Activated CD4-positive, alpha-beta memory T cell treated with anti-CD3 and anti-CD28 coated beads, Interleukin-2, amount 10 ng/mL, durations not matched to agents 7 days and 5 days (primary cell): ENCODE results near the gene ZNF555. TPM values are rescaled to one million over a fixed set of nuclear protein-coding genes. Genes with fewer than 3 reads are reported as not detected.
"Not testable (repeated sequence)": the region's sequence is repeated elsewhere in the genome, so short reads cannot be mapped to it uniquely, and the experiment has no call there.

ENCODE experiments used
- CTCF ChIA-PET: fragments of 350-600 bp; sonication (Branson Sonifier 250); formaldehyde crosslinking; loops from one replicate; lab custom pipeline; 2021; ENCODE audit warnings: antibody characterized with exemption, inconsistent platforms; lab: Charles Lee
- POLR2A ChIA-PET: fragments of 350-600 bp; sonication (Branson Sonifier 250); formaldehyde crosslinking; loops from one replicate; lab custom pipeline; 2021; ENCODE audit warnings: antibody characterized with exemption; lab: Charles Lee
- DNase-seq: peaks from one replicate; pipeline ENCODE4 v3.0.0-alpha.2; 2020
- H3K27ac Mint-ChIP-seq: one replicate; pipeline ENCODE4 v1.8.0; 2021; ENCODE audit warnings: mild to moderate bottlenecking, mixed read lengths
- H3K27me3 Mint-ChIP-seq: one replicate; pipeline ENCODE4 v1.8.0; 2021; ENCODE audit warnings: mixed read lengths
- H3K36me3 Mint-ChIP-seq: one replicate; pipeline ENCODE4 v1.8.0; 2021; ENCODE audit warnings: low read depth, mixed read lengths
- H3K4me1 Mint-ChIP-seq: one replicate; pipeline ENCODE4 v1.8.0; 2021; ENCODE audit warnings: mixed read lengths
- H3K4me3 Mint-ChIP-seq: one replicate; pipeline ENCODE4 v1.8.0; 2021; ENCODE audit warnings: mild to moderate bottlenecking, mixed read lengths
- H3K9me3 Mint-ChIP-seq: one replicate; pipeline ENCODE4 v1.8.0; 2021; ENCODE audit warnings: mixed read lengths
- total RNA-seq, 2 experiments: library from RNA; stranded (reverse); gene quantifications; one replicate each; pipeline ENCODE4 v1.2.3, GENCODE V29; 2021

Gene ZNF555
- total RNA-seq, 2 experiments from 2014 or later, result 2.7 to 2.9 TPM

DNA sequence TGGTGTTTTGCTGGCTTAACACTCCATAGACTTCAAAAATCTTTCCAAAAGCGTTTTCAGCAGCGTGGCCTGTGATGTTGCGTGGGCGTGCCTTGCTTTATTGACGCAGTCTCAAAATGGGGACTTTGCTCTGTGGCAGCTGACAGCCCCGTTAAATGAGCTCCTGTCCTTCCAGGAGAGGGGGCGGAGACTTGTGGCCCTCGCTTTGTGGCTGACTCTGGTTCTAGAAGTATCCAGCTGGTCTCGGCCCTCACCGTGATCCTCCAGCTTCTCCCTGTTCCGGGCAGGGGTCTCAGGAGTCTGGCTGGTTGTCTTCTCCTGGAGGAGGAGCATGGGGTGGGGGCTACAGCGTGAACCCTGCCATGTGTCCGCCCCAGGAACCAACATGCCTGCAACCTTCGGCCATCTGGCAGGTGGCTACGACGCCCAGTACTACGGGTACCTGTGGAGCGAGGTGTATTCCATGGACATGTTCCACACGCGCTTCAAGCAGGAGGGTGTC is 30.0 kb upstream of the ZNF555 start:
- Mint-ChIP-seq H3K27ac (no peak overlapping the region), H3K27me3 (no peaks in the 10 kb centered on the region), H3K9me3 (no peaks in the 10 kb centered on the region), H3K4me3 (no peak overlapping the region), H3K36me3 (peaks cover 19% of the 10 kb centered on the region), H3K4me1 (no peaks in the 10 kb centered on the region)
- ChIA-PET POLR2A (no interaction called here), CTCF (no interaction called here)
- DNase-seq, result no peak

DNA sequence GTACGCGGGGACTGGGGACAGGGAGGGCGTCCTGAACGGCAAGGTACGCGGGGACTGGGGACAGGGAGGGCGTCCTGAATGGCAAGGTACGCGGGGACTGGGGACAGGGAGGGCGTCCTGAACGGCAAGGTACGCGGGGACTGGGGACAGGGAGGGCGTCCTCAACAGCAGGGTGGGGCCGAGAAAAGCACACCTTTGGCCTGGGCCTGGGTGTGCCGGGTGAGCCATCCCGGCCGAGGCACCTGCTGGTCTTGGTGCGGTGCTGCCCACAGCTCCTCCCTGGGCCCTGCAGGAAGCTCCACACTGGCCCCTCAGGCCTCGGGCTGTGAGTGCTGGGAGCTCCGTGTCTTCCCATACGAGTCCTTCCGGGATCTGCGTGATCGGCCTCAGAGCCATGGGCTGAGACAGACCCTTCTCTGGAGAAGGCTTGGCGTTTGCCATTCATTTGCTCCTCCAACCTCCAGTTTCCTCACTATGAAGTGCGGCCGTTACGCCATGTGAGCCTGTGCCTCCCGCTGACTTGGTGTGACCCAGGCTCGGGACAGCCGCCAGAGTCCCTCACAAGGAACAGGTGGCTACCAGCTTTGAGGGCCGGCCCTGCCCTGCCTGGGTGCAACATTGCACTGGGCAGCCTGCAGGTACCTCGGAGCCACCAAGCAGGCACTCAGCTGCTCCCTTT is 29.4 kb upstream of the ZNF555 start:
- ChIA-PET POLR2A (no interaction called here), CTCF (no interaction called here)
- H3K27ac Mint-ChIP-seq, result no peak overlapping the region
- no peaks in the 10 kb centered on the region for H3K27me3 Mint-ChIP-seq
- no peaks in the 10 kb centered on the region for H3K4me1 Mint-ChIP-seq
- no peak for DNase-seq
- no peaks in the 10 kb centered on the region for H3K9me3 Mint-ChIP-seq
- H3K4me3 Mint-ChIP-seq, result no peak overlapping the region
- peaks cover 15% of the 10 kb centered on the region for H3K36me3 Mint-ChIP-seq

DNA sequence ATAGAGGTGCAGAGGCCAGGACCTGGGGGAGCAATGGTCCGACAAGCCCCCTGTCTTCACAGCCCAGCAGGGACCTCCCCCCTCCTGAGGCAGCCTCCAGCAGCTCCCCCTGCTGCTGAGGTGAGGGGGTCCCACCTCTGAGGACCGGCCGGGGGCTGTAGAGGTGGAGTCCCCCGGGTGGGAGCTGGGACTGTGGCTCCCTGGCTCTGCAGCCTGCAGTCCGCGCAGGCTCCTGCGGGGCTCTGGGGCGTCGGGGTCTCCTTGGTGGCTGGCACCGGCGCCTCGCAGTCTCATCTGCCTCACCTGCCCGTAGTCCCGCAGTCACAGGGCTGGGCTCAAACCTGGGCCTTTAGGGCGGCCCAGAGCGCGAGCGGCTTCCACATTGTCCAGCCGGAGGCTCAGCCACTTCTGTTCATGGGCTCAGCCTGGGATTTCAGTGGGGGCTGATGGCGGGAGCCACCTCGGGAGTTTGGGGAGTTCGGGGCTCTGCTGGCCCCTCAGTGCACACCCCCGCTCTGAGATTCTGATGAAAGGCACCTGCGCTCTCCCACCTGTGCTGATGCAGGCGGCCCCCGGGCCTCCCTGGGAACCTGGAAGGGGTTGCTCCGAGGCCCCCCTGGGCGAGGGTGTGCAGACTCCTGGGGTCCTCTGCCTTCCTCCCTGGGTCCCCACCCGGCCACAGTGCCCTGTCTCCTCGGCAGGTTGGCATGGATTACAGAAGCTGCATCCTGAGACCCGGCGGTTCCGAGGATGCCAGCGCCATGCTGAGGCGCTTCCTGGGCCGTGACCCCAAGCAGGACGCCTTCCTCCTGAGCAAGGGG is 28.7 kb upstream of the ZNF555 start:
- no peaks in the 10 kb centered on the region for H3K9me3 Mint-ChIP-seq
- no peaks in the 10 kb centered on the region for H3K27me3 Mint-ChIP-seq
- H3K36me3 Mint-ChIP-seq, result peaks cover 15% of the 10 kb centered on the region
- CTCF ChIA-PET, result no interaction called here
- no peak for DNase-seq
- H3K27ac Mint-ChIP-seq, result no peak overlapping the region
- POLR2A ChIA-PET, result no interaction called here
- H3K4me1 Mint-ChIP-seq, result no peaks in the 10 kb centered on the region
- no peak overlapping the region for H3K4me3 Mint-ChIP-seq

GRCh38 chr19:2813235-2814160 is 27.8 kb upstream of the ZNF555 start:
- H3K4me3 Mint-ChIP-seq, result no peak overlapping the region
- no peak overlapping the region for H3K27ac Mint-ChIP-seq
- no peaks in the 10 kb centered on the region for H3K9me3 Mint-ChIP-seq
- DNase-seq, result no peak
- ChIA-PET CTCF (no interaction called here), POLR2A (no interaction called here)
- no peaks in the 10 kb centered on the region for H3K27me3 Mint-ChIP-seq
- no peaks in the 10 kb centered on the region for H3K4me1 Mint-ChIP-seq
- H3K36me3 Mint-ChIP-seq, result peaks cover 15% of the 10 kb centered on the region

GRCh38 chr19:2814426-2814825 is 26.8 kb upstream of the ZNF555 start:
- no peak overlapping the region for H3K4me3 Mint-ChIP-seq
- H3K9me3 Mint-ChIP-seq, result no peaks in the 10 kb centered on the region
- H3K27me3 Mint-ChIP-seq, result no peaks in the 10 kb centered on the region
- H3K27ac Mint-ChIP-seq, result no peak overlapping the region
- POLR2A ChIA-PET, result no interaction called here
- H3K36me3 Mint-ChIP-seq, result peaks cover 8% of the 10 kb centered on the region
- H3K4me1 Mint-ChIP-seq, result no peaks in the 10 kb centered on the region
- CTCF ChIA-PET, result no interaction called here
- DNase-seq, result no peak

GRCh38 chr19:2815191-2815614 is 26.1 kb upstream of the ZNF555 start:
- ChIA-PET CTCF (no interaction called here), POLR2A (interaction anchor here (0.8 kb wide), 1 partner anchor 86 kb away, joined by 3 read pairs; the partner anchor contains the start of gene ZNF57)
- H3K9me3 Mint-ChIP-seq, result no peaks in the 10 kb centered on the region
- no peak overlapping the region for H3K4me3 Mint-ChIP-seq
- H3K36me3 Mint-ChIP-seq, result peaks cover 8% of the 10 kb centered on the region
- no peaks in the 10 kb centered on the region for H3K27me3 Mint-ChIP-seq
- no peak for DNase-seq
- H3K4me1 Mint-ChIP-seq, result peaks cover 1% of the 10 kb centered on the region
- H3K27ac Mint-ChIP-seq, result no peak overlapping the region

DNA sequence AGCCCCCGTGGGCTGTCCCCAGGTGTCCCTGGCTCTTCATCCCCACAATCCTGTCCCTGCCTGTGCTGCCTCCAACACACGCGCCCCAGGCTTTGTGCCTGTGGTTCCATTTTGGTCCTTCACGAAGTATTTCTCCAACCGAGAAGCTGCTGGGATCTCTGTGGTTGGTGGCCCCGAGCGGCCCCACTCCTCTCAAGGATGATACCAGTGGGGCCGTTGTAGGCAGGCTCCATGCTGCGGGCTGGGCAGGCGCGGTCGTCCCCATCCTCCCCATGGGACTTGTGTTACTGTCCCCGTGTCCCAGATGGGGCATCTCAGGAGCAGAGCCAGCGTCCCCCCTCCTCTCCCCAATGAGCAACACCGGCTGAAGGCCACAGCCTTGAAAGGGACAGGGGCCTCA is 25.4 kb upstream of the ZNF555 start:
- DNase-seq, result no peak
- no peak overlapping the region for H3K4me3 Mint-ChIP-seq
- peaks cover 3% of the 10 kb centered on the region for H3K4me1 Mint-ChIP-seq
- no peaks in the 10 kb centered on the region for H3K27me3 Mint-ChIP-seq
- peaks cover 8% of the 10 kb centered on the region for H3K36me3 Mint-ChIP-seq
- H3K27ac Mint-ChIP-seq, result no peak overlapping the region
- ChIA-PET POLR2A (interaction anchor here (1.2 kb wide), 1 partner anchor 41 kb away, joined by 3 read pairs; no protein-coding TSS in a partner anchor), CTCF (no interaction called here)
- H3K9me3 Mint-ChIP-seq, result no peaks in the 10 kb centered on the region

DNA sequence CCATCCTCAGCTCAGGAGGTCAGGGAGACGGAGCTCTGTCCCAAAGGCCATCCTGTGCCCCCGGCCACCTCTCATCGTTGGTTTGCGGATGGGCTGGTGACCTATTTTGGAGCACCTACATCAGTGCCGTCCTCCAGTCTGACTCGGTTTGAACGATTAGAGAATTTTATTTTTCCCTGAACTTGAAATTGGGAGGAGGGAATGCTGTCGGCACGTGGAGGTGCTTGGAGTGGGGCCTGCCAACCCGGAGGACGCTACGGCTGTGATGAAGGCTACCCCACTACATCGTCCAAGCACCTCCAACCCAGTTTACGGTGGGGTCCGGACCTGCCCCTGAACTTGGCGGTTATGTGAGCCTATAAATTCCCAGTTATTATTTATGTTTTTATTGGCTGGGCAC is 24.6 kb upstream of the ZNF555 start:
- ChIA-PET POLR2A (interaction anchor here (1.2 kb wide), 1 partner anchor 41 kb away, joined by 3 read pairs; no protein-coding TSS in a partner anchor), CTCF (no interaction called here)
- Mint-ChIP-seq H3K9me3 (no peaks in the 10 kb centered on the region), H3K27ac (no peak overlapping the region), H3K4me1 (peaks cover 3% of the 10 kb centered on the region), H3K27me3 (no peaks in the 10 kb centered on the region), H3K36me3 (peaks cover 6% of the 10 kb centered on the region), H3K4me3 (no peak overlapping the region)
- DNase-seq, result no peak

GRCh38 chr19:2817237-2817829 is 23.9 kb upstream of the ZNF555 start:
- H3K27me3 Mint-ChIP-seq, H3K4me1 Mint-ChIP-seq, H3K36me3 Mint-ChIP-seq, DNase-seq, H3K4me3 Mint-ChIP-seq, H3K9me3 Mint-ChIP-seq, POLR2A ChIA-PET, CTCF ChIA-PET, H3K27ac Mint-ChIP-seq: not testable (repeated sequence)

DNA sequence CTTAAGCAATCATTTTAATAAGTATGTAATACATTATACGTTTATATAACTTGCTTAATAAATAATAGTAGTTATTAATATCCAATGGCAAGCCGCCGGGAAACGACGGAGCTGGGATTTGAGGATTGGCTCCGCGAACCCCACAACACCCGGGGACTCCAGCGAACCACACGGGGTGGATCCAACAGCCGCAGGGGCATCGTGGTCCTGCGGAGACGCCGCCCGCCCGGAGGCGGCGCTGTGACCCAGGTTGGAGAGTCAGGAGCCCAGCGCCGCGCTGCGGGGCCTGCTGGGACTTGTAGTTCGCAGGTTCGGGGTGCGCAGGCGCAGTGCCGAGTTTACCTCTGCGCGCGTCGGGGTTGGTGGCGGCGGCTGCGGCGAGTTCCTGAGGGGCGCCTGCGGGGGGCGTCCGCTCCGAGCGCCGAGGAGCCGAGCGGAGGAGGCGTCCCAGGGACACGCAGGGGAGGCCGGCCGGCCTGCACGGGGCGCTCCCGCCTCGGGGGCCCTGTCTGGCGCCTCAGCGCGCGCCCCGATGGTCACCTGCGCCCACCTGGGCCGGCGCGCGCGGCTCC is 21.6 kb upstream of the ZNF555 start, which contains the start of gene ZNF554:
ZNF554 (plus strand) TSS at position 329 of the 572 bp plus-strand sequence; CDS start at position 533, 204 bp downstream.
- POLR2A ChIA-PET, result interaction anchor here (1.5 kb wide), 1 partner anchor 36 kb away, joined by 3 read pairs; the partner anchor contains the start of gene SGTA
- Mint-ChIP-seq H3K27ac (no peak within 1 kb of the TSS), H3K27me3 (no peaks in the 10 kb centered on the region), H3K4me1 (peaks cover 3% of the 10 kb centered on the region), H3K4me3 (peak within 1 kb of the TSS; percentile 76), H3K36me3 (peaks cover 8% of the 10 kb centered on the region), H3K9me3 (peaks cover 1% of the 10 kb centered on the region)
- CTCF ChIA-PET, result interaction anchor here (0.8 to 3.5 kb wide), 9 partner anchors 11 to 216 kb away, joined by 3 to 12 read pairs (median 3); partner anchors contain the start of genes THOP1, ZNF555 and ZNF57
- peak; percentile 97 for DNase-seq

DNA sequence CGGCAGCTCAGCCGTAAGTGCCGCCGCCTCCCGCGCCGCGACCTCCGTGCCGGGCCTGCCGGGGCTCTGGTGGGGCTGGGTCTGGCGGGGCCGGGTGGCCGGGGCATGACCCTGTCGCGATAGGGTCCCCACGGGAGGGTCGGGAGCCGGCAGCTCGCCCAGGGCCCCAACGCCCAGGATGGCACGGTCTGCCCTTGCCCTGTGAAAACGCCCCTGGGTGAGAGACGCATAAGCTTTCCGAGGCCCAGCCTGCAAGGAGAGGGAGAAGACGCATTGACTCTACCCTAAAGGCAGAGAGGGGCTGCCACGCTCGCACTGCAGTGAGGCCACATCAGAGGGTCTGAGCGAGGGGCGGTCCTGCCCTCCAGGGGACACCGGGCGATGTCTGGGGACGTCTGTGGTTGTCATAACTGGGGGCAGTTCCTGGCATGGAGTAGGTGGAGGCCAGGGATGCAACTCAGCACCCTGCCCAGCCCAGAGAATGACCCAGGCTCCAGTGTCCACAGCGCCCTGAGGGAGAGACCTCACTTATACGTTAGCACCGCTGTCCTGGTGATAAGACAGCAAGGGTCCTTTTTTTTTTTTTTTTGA is 21.1 kb upstream of the ZNF555 start:
- Mint-ChIP-seq H3K27me3 (no peaks in the 10 kb centered on the region), H3K9me3 (peaks cover 2% of the 10 kb centered on the region), H3K27ac (no peak overlapping the region), H3K36me3 (peaks cover 9% of the 10 kb centered on the region), H3K4me1 (peaks cover 3% of the 10 kb centered on the region), H3K4me3 (peak overlapping the region; percentile 76)
- no peak for DNase-seq
- ChIA-PET POLR2A (interaction anchor here (1.5 kb wide), 1 partner anchor 37 kb away, joined by 3 read pairs; the partner anchor contains the start of gene SGTA), CTCF (interaction anchor here (1.0 to 3.5 kb wide), 4 partner anchors 11 to 172 kb away, joined by 3 to 12 read pairs (median 4); partner anchors contain the start of genes THOP1 and ZNF555)
